Measurements from ENCODE around the gene CIBAR2. TPM values are rescaled to one million over a fixed set of nuclear protein-coding genes. Genes with fewer than 3 reads are reported as not detected.

The CIBAR2 gene
- total and polyA plus RNA-seq, 9 donors, result 0.18 to 13.0 (median 1.4) TPM; not detected in 3

DNA sequence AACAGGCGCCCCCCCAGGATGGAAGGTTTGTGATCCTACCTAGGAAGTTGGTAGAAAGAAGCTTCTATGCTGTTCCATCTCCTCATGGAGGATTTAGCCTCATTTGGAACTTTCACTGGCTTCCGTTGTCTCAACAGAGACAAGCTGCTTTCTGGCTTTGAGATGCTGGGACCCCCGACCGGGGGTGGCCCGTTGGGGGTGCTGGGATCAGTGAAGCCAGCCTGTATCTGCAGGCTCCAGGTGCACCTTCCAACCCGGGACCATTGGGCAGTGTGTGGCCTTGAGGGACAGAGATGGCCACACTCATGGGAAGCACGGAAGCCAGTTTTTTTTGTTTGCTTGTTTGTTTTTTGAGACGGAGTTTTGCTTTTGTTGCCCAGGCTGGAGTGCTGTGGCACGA, 15.4 kb downstream of the CIBAR2 start:
- TF ChIP-seq, protein P1, sequence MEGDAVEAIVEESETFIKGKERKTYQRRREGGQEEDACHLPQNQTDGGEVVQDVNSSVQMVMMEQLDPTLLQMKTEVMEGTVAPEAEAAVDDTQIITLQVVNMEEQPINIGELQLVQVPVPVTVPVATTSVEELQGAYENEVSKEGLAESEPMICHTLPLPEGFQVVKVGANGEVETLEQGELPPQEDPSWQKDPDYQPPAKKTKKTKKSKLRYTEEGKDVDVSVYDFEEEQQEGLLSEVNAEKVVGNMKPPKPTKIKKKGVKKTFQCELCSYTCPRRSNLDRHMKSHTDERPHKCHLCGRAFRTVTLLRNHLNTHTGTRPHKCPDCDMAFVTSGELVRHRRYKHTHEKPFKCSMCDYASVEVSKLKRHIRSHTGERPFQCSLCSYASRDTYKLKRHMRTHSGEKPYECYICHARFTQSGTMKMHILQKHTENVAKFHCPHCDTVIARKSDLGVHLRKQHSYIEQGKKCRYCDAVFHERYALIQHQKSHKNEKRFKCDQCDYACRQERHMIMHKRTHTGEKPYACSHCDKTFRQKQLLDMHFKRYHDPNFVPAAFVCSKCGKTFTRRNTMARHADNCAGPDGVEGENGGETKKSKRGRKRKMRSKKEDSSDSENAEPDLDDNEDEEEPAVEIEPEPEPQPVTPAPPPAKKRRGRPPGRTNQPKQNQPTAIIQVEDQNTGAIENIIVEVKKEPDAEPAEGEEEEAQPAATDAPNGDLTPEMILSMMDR (IDR thresholded peaks at IDR 0.05), result no peak
- TF ChIP-seq EP300 (IDR thresholded peaks at IDR 0.05) (no peak), POLR2A (IDR thresholded peaks at IDR 0.05) (no peak)
- H3K36me3 ChIP-seq, result no peaks in the 10 kb centered on the region
- no peak overlapping the region for H3K27ac ChIP-seq
- no peak for DNase-seq
- no peaks in the 10 kb centered on the region for H3K27me3 ChIP-seq
- intact Hi-C loops (cut with DNase I), result no loop called here
- WGBS, 3 donors, result 73 to 79% (median 77%) methylated on average over 9 of the region's 9 CpGs
- no peak overlapping the region for H3K4me3 ChIP-seq
- H3K4me1 ChIP-seq (ENCODE audit: insufficient read depth), result peaks cover 7% of the 10 kb centered on the region
- no peaks in the 10 kb centered on the region for H3K9me3 ChIP-seq

DNA sequence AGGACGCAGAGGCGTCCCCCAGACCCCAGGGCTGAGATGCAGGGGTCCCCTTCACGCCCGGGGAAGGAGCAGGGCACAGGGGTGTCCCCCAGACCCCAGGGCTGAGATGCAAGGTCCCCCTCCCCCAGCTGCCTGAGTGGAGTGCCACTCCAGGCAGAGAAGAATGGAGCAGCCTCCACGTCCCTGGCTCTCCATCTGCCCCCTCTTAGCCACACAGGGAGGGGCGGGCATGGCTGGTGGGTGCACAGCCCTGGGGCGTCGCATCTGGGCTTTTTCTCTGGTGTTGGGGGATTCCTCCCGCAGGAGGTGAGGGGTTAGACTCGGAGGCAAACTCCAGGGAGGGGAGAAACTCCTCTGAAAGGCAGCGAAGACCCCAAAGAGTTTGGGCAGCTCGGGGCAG, 17.5 kb downstream of the CIBAR2 start:
- Histone ChIP-seq H3K36me3 (no peaks in the 10 kb centered on the region), H3K9me3 (no peaks in the 10 kb centered on the region), H3K27me3 (no peaks in the 10 kb centered on the region), H3K4me3 (no peak overlapping the region), H3K27ac (no peak overlapping the region), H3K4me1 (ENCODE audit: insufficient read depth) (peaks cover 7% of the 10 kb centered on the region)
- intact Hi-C loops (cut with DNase I), result no loop called here
- WGBS, 3 donors, result 68 to 71% (median 70%) methylated on average over 11 to 12 of the region's 12 CpGs
- no peak for DNase-seq
- no peak for TF ChIP-seq POLR2A (IDR thresholded peaks at IDR 0.05)
- TF ChIP-seq EP300 (IDR thresholded peaks at IDR 0.05), result no peak
- TF ChIP-seq, protein P1 (IDR thresholded peaks at IDR 0.05), result no peak

DNA sequence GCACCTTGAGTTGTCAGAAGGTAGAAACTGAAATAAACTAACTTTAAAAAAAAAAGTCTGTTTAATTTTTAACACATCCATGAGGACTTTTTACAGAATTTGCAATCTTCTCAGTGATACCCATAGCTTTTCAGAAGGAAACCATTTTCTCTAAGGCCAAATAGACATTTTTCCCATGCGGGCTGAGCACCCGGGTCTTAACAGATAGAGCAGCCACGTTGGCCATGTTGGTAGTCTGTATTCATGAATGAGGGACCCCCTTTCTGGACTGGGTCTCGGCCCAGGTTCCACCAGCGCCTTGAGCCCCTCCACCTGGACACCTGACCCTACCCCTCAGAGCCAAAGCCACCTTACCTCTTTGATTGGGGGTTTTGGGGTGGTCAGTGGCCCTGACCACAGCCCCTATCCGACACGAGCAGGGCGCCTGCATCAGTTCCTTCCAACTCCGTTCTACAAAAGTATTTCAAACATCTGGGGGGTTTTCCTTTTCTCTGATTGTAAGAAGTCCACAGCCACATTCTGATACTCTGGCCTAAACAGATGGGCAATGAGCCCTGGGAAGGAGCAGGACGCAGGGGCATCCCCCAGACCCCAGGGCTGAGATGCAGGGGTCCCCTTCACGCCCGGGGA, 18.0 kb downstream of the CIBAR2 start:
- Histone ChIP-seq H3K4me1 (ENCODE audit: insufficient read depth) (peaks cover 7% of the 10 kb centered on the region), H3K27me3 (no peaks in the 10 kb centered on the region), H3K36me3 (no peaks in the 10 kb centered on the region), H3K27ac (no peak overlapping the region), H3K4me3 (no peak overlapping the region), H3K9me3 (no peaks in the 10 kb centered on the region)
- TF ChIP-seq, protein P1 (IDR thresholded peaks at IDR 0.05), result no peak
- TF ChIP-seq POLR2A (IDR thresholded peaks at IDR 0.05) (no peak), EP300 (IDR thresholded peaks at IDR 0.05) (no peak)
- no peak for DNase-seq
- intact Hi-C loops (cut with DNase I), result no loop called here
- 40 to 52% (median 42%) methylated on average over 12 of the region's 12 CpGs for WGBS, 3 donors

DNA sequence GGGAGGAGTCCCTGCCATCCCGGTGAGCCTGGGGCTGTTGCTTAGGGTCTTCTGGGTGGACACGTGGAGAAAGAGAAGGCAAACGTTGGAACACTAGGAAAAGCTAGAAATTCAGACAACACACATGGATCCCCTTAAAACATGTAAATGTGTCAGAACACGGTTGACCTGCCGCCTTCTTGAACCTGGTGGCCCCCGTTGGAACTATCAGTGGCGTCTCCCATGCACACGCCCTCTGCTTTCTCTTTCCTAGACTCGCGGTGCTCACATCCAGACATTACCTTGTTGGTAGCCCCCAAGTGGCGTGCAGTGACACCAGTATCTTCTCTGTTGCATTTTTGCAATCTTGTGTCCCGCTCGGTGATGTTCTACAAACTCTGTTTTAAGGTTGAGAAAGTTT, 18.6 kb downstream of the CIBAR2 start:
- TF ChIP-seq, protein P1 (IDR thresholded peaks at IDR 0.05), result no peak
- TF ChIP-seq POLR2A (IDR thresholded peaks at IDR 0.05), result no peak
- no peak for TF ChIP-seq EP300 (IDR thresholded peaks at IDR 0.05)
- no peaks in the 10 kb centered on the region for H3K36me3 ChIP-seq
- no peaks in the 10 kb centered on the region for H3K27me3 ChIP-seq
- H3K4me1 ChIP-seq (ENCODE audit: insufficient read depth), result peaks cover 7% of the 10 kb centered on the region
- H3K27ac ChIP-seq, result no peak overlapping the region
- no peak overlapping the region for H3K4me3 ChIP-seq
- no peaks in the 10 kb centered on the region for H3K9me3 ChIP-seq
- WGBS, 3 donors, result 56 to 69% (median 60%) methylated on average over 13 of the region's 13 CpGs
- intact Hi-C loops (cut with DNase I), result no loop called here
- DNase-seq, result no peak

Data from ovary (tissue), 9 donors.